NT2/D1 (cell line): ENCODE measurements around the gene APOL2.

Experiments used
- SUZ12 ChIP-seq: IDR thresholded peaks from 2 replicates; pipeline ENCODE4 v1.6.1; 2011; ENCODE audit not compliant: insufficient read length, insufficient read depth; ENCODE audit errors: extremely low read depth
- YY1 ChIP-seq: IDR thresholded peaks from 2 replicates; pipeline ENCODE4 v1.6.1; 2011; ENCODE audit not compliant: insufficient read length, insufficient read depth
- ZNF274 ChIP-seq: IDR thresholded peaks from 2 replicates; pipeline ENCODE4 v1.6.1; 2011; ENCODE audit warnings: mild to moderate bottlenecking, low read depth, low read length

GRCh38 chr22:36204001-36204631 lies 35.2 kb downstream of the APOL2 start:
- TF ChIP-seq SUZ12 = no peak
- no peak for TF ChIP-seq ZNF274
- no peak for TF ChIP-seq YY1
